Natural killer cell (primary cell): ENCODE results near the gene LBHD1. TPM values are rescaled to one million over a fixed set of nuclear protein-coding genes. Genes with fewer than 3 reads are reported as not detected.

Source experiments
- ATAC-seq, 3 donors: fragments of 150-1000 bp in 2 of 3; fragments of 200-7000 bp in 1 of 3; cut with Tn5 transposase; 1 replicate in 1 of 3; 2 replicates in 2 of 3; pipeline ENCODE4 v1.10.0; 2021; ENCODE audit warnings: mild to moderate bottlenecking in 2 of 3, moderate library complexity in 2 of 3
- DNase-seq, 2 donors: peaks; one replicate each; pipeline versions ENCODE4 v3.0.0 to v3.0.0-alpha.2; 2013 to 2021; ENCODE audit warnings: mixed read lengths in 1 of 2
- H3K27ac ChIP-seq: one replicate; pipeline ENCODE4 v1.5.1; 2013; ENCODE audit warnings: mild to moderate bottlenecking, low read length
- H3K27me3 ChIP-seq: one replicate; pipeline ENCODE4 v1.6.1; 2013; ENCODE audit warnings: low read length; ENCODE audit not compliant: control insufficient read depth, insufficient read depth
- H3K36me3 ChIP-seq: one replicate; pipeline ENCODE4 v1.6.1; 2013; ENCODE audit warnings: low read length; ENCODE audit not compliant: control insufficient read depth, insufficient read depth
- H3K4me1 ChIP-seq: one replicate; pipeline ENCODE4 v1.6.1; 2013; ENCODE audit warnings: low read length; ENCODE audit not compliant: control insufficient read depth, insufficient read depth
- H3K4me3 ChIP-seq: one replicate; pipeline ENCODE4 v1.5.1; 2013; ENCODE audit warnings: low read length
- H3K9me3 ChIP-seq: one replicate; pipeline ENCODE4 v1.6.1; 2013; ENCODE audit warnings: low read length; ENCODE audit not compliant: control insufficient read depth, insufficient read depth
- H3K27ac Mint-ChIP-seq, 2 donors: one replicate each; pipeline ENCODE4 v1.8.0; 2022; ENCODE audit warnings: mild to moderate bottlenecking in 2 of 2, mixed read lengths in 2 of 2, moderate library complexity in 1 of 2
- H3K27me3 Mint-ChIP-seq, 2 donors: one replicate each; pipeline ENCODE4 v1.8.0; 2022; ENCODE audit warnings: low read depth in 2 of 2, mixed read lengths in 2 of 2
- H3K36me3 Mint-ChIP-seq: one replicate; pipeline ENCODE4 v1.8.0; 2022; ENCODE audit warnings: mixed read lengths
- H3K4me1 Mint-ChIP-seq, 2 donors: one replicate each; pipeline ENCODE4 v1.8.0; 2022; ENCODE audit warnings: mixed read lengths in 2 of 2
- H3K4me3 Mint-ChIP-seq: one replicate; pipeline ENCODE4 v1.8.0; 2022; ENCODE audit warnings: mild to moderate bottlenecking, moderate library complexity, mixed read lengths
- H3K9me3 Mint-ChIP-seq, 2 donors: one replicate each; pipeline ENCODE4 v1.8.0; 2022; ENCODE audit warnings: mixed read lengths in 2 of 2
- CTCF ChIP-seq: fragments of 200-600 bp; IDR thresholded peaks from one replicate; pipeline ENCODE4 v1.8.0; 2022; ENCODE audit warnings: antibody characterized with exemption
- WGBS: methylation state at CpG from one replicate; pipeline ENCODE4 v1.1.7; 2013; ENCODE audit warnings: missing lambda C conversion rate; ENCODE audit not compliant: insufficient coverage; 5-methylcytosine and 5-hydroxymethylcytosine counted together
- intact Hi-C: fragments of 100-400 bp; cut with micrococcal nuclease; formaldehyde crosslinking; loops from one replicate; pipeline ENCODE4 v1.14.2; 2022
- total RNA-seq, 4 donors: library from RNA; stranded (reverse); fragments of 120-200 nt in 1 of 4; gene quantifications; one replicate each; pipeline versions ENCODE4 v1.2.3 to v1.2.4, GENCODE V29; 2013 to 2022

Gene LBHD1
- total RNA-seq, 3 donors from 2014 or later (not counting 1 experiment from before 2014, with no cell fraction given): 17.4 to 29.1 (median 20.4) TPM

GRCh38 chr11:62648967-62649364 lies 23.1 kb downstream of the LBHD1 start:
- Histone ChIP-seq H3K4me3 (no peak overlapping the region), H3K27me3 (no peaks in the 10 kb centered on the region), H3K36me3 (peaks cover 27% of the 10 kb centered on the region), H3K27ac (no peak overlapping the region), H3K4me1 (peaks cover 44% of the 10 kb centered on the region), H3K9me3 (no peaks in the 10 kb centered on the region)
- no peak for TF ChIP-seq CTCF
- Mint-ChIP-seq H3K27ac (no peak overlapping the region), H3K36me3 (no peaks in the 10 kb centered on the region), H3K4me1 (peaks cover 23 to 29% of the 10 kb centered on the region in 2 donors), H3K27me3 (peaks cover 0 to 3% of the 10 kb centered on the region in 2 donors), H3K9me3 (no peaks in the 10 kb centered on the region), H3K4me3 (no peak overlapping the region)
- WGBS: 97% methylated on average over 11 of the region's 11 CpGs
- DNase-seq (no peak), ATAC-seq (no peak)
- intact Hi-C loops: no loop called here

DNA sequence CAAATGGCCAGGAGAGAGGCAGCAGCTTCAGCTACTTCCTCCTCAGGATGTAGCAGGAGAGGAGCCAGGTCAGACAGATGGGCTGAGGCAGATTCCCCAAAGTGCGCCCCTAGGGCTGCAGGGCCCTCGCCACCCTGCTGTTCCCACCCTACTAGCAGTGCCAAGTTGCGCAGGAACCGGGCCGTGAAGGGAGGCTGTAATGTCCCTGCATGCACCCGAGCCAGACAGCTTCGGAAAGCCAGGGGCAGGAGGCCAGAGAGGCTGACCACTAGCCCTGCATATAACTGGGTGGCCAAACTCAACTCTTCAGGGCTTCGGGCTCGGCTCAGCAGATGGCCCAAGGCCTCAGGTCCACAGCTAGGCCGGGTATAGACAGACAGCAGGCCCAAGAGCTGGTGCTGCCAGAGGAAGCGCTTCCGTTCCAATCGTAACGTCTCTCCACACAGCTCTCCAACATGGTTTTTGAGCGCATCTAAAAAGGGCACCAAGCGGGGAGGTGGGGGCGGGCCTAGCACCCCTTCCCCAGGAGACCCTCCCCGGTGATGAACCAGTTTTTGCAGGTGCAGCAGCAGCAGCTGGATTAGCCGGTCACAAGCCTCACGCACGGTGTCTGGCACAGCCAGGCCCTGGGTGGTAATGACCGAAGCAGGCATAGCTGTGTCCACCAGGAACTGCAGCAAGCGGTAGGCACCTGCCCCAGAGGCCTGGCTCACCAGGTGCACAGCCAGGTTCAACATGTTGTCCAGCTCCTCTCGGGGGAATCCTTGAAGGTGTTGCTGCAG lies 23.7 kb downstream of the LBHD1 start:
- no peaks in the 10 kb centered on the region for H3K27me3 ChIP-seq
- ATAC-seq: no peak
- peak in 1 of 2 donors; percentile 5 for DNase-seq
- Mint-ChIP-seq H3K9me3 (no peaks in the 10 kb centered on the region), H3K36me3 (no peaks in the 10 kb centered on the region), H3K27me3 (no peaks in the 10 kb centered on the region), H3K4me1 (peaks cover 19 to 24% of the 10 kb centered on the region in 2 donors), H3K4me3 (no peak overlapping the region), H3K27ac (no peak overlapping the region)
- no peaks in the 10 kb centered on the region for H3K9me3 ChIP-seq
- no peak overlapping the region for H3K27ac ChIP-seq
- peaks cover 31% of the 10 kb centered on the region for H3K36me3 ChIP-seq
- H3K4me1 ChIP-seq: peaks cover 42% of the 10 kb centered on the region
- TF ChIP-seq CTCF: no peak
- 97% methylated on average over 24 of the region's 24 CpGs for WGBS
- intact Hi-C loops: no loop called here
- no peak overlapping the region for H3K4me3 ChIP-seq

DNA sequence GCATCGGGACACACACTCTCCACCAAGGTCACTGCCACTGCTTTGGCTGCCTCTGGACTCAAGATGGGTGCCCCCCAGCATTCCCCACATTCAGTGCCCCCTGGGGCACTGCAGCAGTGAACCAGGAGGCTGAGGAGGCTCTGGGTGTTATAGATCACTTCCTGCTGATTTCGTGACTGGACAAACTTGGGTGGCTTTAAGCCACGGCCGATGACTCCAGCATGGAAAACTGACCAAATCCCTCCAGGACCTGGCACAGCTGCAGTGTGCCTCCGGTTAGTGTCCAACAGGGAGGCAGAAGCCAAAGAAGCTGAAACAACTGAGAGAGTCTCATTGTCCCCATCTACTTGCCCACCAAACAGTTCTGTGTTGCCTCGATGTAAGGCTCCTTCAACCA lies 24.5 kb downstream of the LBHD1 start:
- H3K27ac Mint-ChIP-seq: no peak overlapping the region
- H3K4me3 Mint-ChIP-seq: no peak overlapping the region
- H3K27me3 ChIP-seq: no peaks in the 10 kb centered on the region
- intact Hi-C loops: loop anchor here (2.0 kb wide), 2 partner anchors 17 to 25 kb away; partner anchors contain the start of genes C11orf98 and CSKMT
- H3K4me1 Mint-ChIP-seq: peaks cover 15 to 19% of the 10 kb centered on the region in 2 donors
- no peaks in the 10 kb centered on the region for H3K27me3 Mint-ChIP-seq
- ATAC-seq: no peak
- no peak overlapping the region for H3K4me3 ChIP-seq
- peaks cover 37% of the 10 kb centered on the region for H3K4me1 ChIP-seq
- no peak for TF ChIP-seq CTCF
- 92% methylated on average over 6 of the region's 6 CpGs for WGBS
- H3K9me3 ChIP-seq: no peaks in the 10 kb centered on the region
- H3K36me3 Mint-ChIP-seq: no peaks in the 10 kb centered on the region
- H3K36me3 ChIP-seq: peaks cover 36% of the 10 kb centered on the region
- H3K27ac ChIP-seq: no peak overlapping the region
- peak in 1 of 2 donors; percentile 3 for DNase-seq
- H3K9me3 Mint-ChIP-seq: no peaks in the 10 kb centered on the region
